ENCODE measurements around the gene GDF15.

GRCh38 chr19:18427080-18427742 is 41.3 kb downstream of the GDF15 start:
- TF ChIP-seq CTCF (IDR thresholded peaks at IDR 0.05): no peak
- TF ChIP-seq POLR2A (IDR thresholded peaks at IDR 0.05): no peak

Data from esophagus squamous epithelium (tissue), 4 donors.